ENCODE measurements around the gene ATF6. TPM values are rescaled to one million over a fixed set of nuclear protein-coding genes. Genes with fewer than 3 reads are reported as not detected.

ATF6 gene
- total and polyA plus RNA-seq, 2 of the 4 experiments (the other 2 are of a cell fraction) = 12.2 to 17.6 TPM

GRCh38 chr1:161993576-161993975 lies 227.5 kb downstream of the ATF6 start:
- no peak overlapping the region for H2BK5ac ChIP-seq (ENCODE audit: low read depth, low read length, poor library complexity, severe bottlenecking)
- H3K4ac ChIP-seq (ENCODE audit: low read depth, low read length) = no peak overlapping the region
- H3K14ac ChIP-seq (replicated peaks; ENCODE audit: low read depth, low read length) = no peak overlapping the region
- no peak overlapping the region for H4K91ac ChIP-seq (ENCODE audit: insufficient read depth, low read depth, low read length)
- no peak overlapping the region for H3K27ac ChIP-seq (ENCODE audit: insufficient read depth, low read length)
- no peaks in the 10 kb centered on the region for H3K9me3 ChIP-seq (ENCODE audit: control insufficient read depth, insufficient read depth, low read length)
- WGBS, 2 experiments (ENCODE audit: extremely low coverage in 2 of 2, insufficient read length in 1 of 2) = no CpG with 5 or more reads among the region's 11 CpGs
- H3K4me2 ChIP-seq (ENCODE audit: low read depth, low read length) = no peak overlapping the region
- no peak overlapping the region for H3K56ac ChIP-seq (ENCODE audit: extremely low read depth, insufficient read depth, low read length)
- peak overlapping the region; percentile 34 for H2AK9ac ChIP-seq (replicated peaks; ENCODE audit: low read depth, low read length, poor library complexity)
- no peaks in the 10 kb centered on the region for H3K36me3 ChIP-seq (ENCODE audit: control insufficient read depth, insufficient read depth, low read length)
- in situ Hi-C loops (cut with MboI; ENCODE audit: low sequenced_read_pairs) (no loop called here), dilution Hi-C loops (cut with HindIII; ENCODE audit: low sequenced_read_pairs, unreplicated experiment) (no loop called here), intact Hi-C loops (cut with micrococcal nuclease) (no loop called here)
- no peak overlapping the region for H4K5ac ChIP-seq (ENCODE audit: low read depth, low read length)
- H2BK20ac ChIP-seq (ENCODE audit: low read depth, low read length) = no peak overlapping the region
- no peak overlapping the region for H3K4me3 ChIP-seq (ENCODE audit: insufficient read depth, low read depth, low read length)
- no peak overlapping the region for H2BK15ac ChIP-seq (ENCODE audit: low read depth, low read length)
- ChIA-PET POLR2A (ENCODE audit: unreplicated experiment) (no interaction called here), CTCF (interaction anchor here (1.0 kb wide), 1 partner anchor 44 kb away, joined by 3 read pairs; no protein-coding TSS in a partner anchor)
- H3K79me1 ChIP-seq (ENCODE audit: low read depth in 1 of 2, low read length in 2 of 2) = no peaks in the 10 kb centered on the region
- H3K9me1 ChIP-seq (ENCODE audit: insufficient read depth, low read length) = peaks cover 4% of the 10 kb centered on the region; the same call in 1 of the 2 replicates
- H3K23ac ChIP-seq (ENCODE audit: low read depth, low read length) = no peak overlapping the region
- TF ChIP-seq RAD21 (IDR thresholded peaks at IDR 0.05; ENCODE audit: low read length) (no peak), FOS (IDR thresholded peaks at IDR 0.05; ENCODE audit: low read depth, low read length) (no peak), ELK1 (IDR thresholded peaks at IDR 0.05; ENCODE audit: borderline replicate concordance, low read depth, low read length) (no peak)
- DNase-seq (no peak), ATAC-seq (ENCODE audit: low read depth) (no peak)
- H2AFZ ChIP-seq (replicated peaks; ENCODE audit: low read length, poor library complexity) = no peak overlapping the region
- no TSS peak for BruUV-seq (replicated peaks)
- H3K9ac ChIP-seq (ENCODE audit: low read depth, low read length) = no peak overlapping the region
- H4K8ac ChIP-seq (ENCODE audit: low read depth in 2 of 2, low read length in 2 of 2) = no peak overlapping the region
- no peak overlapping the region for H3K18ac ChIP-seq (ENCODE audit: low read depth, low read length)
- no peak overlapping the region for H2AK5ac ChIP-seq (ENCODE audit: low read depth, low read length)
- no peaks in the 10 kb centered on the region for H3K4me1 ChIP-seq (ENCODE audit: control insufficient read depth, insufficient read depth, low read length)
- H4K20me1 ChIP-seq (ENCODE audit: insufficient read depth, low read length) = no peaks in the 10 kb centered on the region
- no peak overlapping the region for H2BK120ac ChIP-seq (ENCODE audit: low read depth, low read length)
- peaks cover 3% of the 10 kb centered on the region for H3K27me3 ChIP-seq (ENCODE audit: control insufficient read depth, insufficient read depth, low read length)
